Brain microvascular endothelial cell (primary cell): ENCODE data around the gene NF1.
A peak's percentile ranks its signal among the peaks of the same experiment; 100 is the strongest.
"Not testable (repeated sequence)": the region's sequence is repeated elsewhere in the genome, so short reads cannot be mapped to it uniquely, and the experiment has no call there.

Source experiments
- DNase-seq: peaks from one replicate; pipeline ENCODE4 v3.0.0-alpha.2; 2020
- H3K27ac ChIP-seq: fragments of 250-450 bp; sonication (Bioruptor Pico); 2 replicates; pipeline ENCODE4 v1.5.1; 2020; ENCODE audit warnings: mild to moderate bottlenecking, moderate library complexity
- H3K27me3 ChIP-seq: fragments of 250-450 bp; sonication (Bioruptor Pico); replicated peaks from 2 replicates; pipeline ENCODE4 v1.5.1; 2020; ENCODE audit warnings: mild to moderate bottlenecking
- H3K36me3 ChIP-seq: fragments of 250-450 bp; sonication (Bioruptor Pico); replicated peaks from 2 replicates; pipeline ENCODE4 v1.5.1; 2020; ENCODE audit warnings: mild to moderate bottlenecking
- H3K4me3 ChIP-seq: 2 replicates; pipeline ENCODE4 v1.5.1; 2011; ENCODE audit warnings: low read depth, mild to moderate bottlenecking, control low read depth, low read length, moderate library complexity
- in situ Hi-C: cut with HindIII; loops from 2 replicates; pipeline ENCODE4 v1.10.0; 2017; ENCODE audit warnings: low sequenced_read_pairs, low pct_ligation_motif_present
- TF ChIP-seq, protein P1 (sequence below): IDR thresholded peaks from 2 replicates; pipeline ENCODE4 v1.5.1; 2011; ENCODE audit warnings: low read depth, mild to moderate bottlenecking, moderate library complexity, low read length, control low read depth, inconsistent platforms; ENCODE audit errors: missing control alignments

NF1 gene

DNA sequence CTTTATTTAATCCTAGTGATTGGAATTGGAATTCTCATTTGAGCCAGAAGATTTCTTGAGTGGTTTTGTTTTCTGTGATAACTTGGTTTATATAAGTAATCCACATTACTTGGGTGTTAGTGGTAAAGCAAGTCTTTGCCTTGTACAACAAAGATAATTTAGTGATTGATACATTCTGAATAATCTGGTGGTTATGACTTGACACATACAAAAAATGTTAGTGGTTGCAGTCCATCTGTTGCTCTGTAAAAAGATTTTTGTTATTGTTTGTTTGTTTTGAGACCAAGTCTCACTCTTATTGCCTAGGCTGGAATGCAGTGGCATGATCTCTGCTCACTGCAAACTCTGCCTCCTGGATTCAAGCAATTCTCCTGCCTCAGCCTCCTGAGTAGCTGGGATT is 189.1 kb downstream of the NF1 start:
- DNase-seq: no peak
- in situ Hi-C loops: no loop called here
- Histone ChIP-seq H3K4me3 (no peak overlapping the region), H3K27ac (no peak overlapping the region), H3K27me3 (no peaks in the 10 kb centered on the region), H3K36me3 (no peaks in the 10 kb centered on the region)
- TF ChIP-seq, protein P1, sequence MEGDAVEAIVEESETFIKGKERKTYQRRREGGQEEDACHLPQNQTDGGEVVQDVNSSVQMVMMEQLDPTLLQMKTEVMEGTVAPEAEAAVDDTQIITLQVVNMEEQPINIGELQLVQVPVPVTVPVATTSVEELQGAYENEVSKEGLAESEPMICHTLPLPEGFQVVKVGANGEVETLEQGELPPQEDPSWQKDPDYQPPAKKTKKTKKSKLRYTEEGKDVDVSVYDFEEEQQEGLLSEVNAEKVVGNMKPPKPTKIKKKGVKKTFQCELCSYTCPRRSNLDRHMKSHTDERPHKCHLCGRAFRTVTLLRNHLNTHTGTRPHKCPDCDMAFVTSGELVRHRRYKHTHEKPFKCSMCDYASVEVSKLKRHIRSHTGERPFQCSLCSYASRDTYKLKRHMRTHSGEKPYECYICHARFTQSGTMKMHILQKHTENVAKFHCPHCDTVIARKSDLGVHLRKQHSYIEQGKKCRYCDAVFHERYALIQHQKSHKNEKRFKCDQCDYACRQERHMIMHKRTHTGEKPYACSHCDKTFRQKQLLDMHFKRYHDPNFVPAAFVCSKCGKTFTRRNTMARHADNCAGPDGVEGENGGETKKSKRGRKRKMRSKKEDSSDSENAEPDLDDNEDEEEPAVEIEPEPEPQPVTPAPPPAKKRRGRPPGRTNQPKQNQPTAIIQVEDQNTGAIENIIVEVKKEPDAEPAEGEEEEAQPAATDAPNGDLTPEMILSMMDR: no peak

DNA sequence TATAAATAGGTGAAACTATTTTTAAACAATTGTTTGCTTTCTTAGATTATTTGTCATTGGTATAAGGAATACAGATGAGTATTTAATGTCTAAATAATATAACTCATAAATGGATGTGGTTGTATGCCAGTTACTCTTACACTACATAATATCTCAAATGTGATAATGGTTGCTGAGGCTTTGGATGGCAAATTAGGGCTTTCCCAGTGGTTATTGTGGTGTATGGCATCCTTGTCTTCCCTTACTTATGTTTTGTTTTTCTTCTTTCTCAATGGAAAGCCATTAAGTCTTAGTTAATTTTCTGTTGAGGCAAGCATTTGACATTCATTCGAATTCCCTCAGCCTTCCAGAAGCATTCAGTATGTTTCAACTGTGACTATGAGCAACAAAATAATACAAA is 191.8 kb downstream of the NF1 start:
- no peak overlapping the region for H3K4me3 ChIP-seq
- TF ChIP-seq, protein P1: no peak
- H3K27ac ChIP-seq: no peak overlapping the region
- H3K36me3 ChIP-seq: no peaks in the 10 kb centered on the region
- no peak for DNase-seq
- H3K27me3 ChIP-seq: no peaks in the 10 kb centered on the region
- in situ Hi-C loops: no loop called here

DNA sequence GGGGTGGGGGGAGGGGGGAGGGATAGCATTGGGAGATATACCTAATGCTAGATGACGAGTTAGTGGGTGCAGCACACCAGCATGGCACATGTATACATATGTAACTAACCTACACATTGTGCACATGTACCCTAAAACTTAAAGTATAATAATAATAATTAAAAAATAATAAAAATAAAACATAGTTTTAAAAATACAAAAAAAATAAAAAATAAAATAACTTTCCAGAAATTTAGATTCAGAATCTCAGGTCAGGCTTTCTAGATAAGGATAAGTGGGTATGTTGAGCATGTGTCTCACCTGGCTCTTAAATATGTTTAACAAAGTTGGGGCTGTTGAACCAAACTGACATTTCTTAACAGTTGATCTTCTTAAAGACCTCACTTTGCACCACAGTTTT is 193.2 kb downstream of the NF1 start:
- H3K27me3 ChIP-seq, H3K4me3 ChIP-seq, H3K36me3 ChIP-seq, DNase-seq, H3K27ac ChIP-seq, in situ Hi-C loops: not testable (repeated sequence)

DNA sequence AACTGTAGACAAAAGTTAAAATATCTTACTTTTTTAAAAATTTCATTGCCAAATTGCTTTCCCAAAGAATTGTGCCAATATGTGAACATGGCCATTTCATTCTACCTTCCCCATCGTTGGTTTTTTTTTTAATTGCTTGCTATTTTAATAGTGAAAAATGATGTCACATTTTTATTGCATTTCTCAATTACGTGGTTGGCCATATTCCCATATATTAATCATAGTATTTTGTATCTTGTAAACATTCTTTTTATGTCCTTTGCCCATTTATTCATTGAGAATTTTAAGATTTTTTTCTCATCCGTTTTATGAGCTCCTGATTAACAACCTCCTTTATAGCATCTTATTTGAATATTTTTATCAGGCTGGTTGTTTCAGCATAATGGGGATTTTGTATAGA is 195.0 kb downstream of the NF1 start:
- no peak for DNase-seq
- TF ChIP-seq, protein P1: no peak
- in situ Hi-C loops: no loop called here

DNA sequence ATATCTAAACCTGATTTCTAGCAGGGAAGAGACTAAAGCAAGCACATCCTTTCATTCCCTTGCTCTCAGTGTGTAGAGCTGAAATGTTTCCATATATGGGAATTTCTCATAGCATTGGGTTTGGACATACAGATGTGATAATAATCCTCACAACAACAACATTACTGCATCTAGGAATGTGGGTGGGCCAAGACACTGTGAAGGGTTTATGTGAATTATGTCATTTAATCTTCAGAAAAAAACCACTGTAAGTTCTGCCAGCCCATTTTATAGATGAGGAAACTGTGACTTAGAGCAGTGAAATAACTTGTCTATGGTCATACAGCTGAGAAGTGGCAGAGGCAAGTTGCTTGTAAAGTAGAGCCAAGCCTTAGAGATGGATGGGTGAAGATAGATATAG is 197.0 kb downstream of the NF1 start:
- DNase-seq: peak; percentile 58
- in situ Hi-C loops: no loop called here
- Histone ChIP-seq H3K27me3 (no peaks in the 10 kb centered on the region), H3K4me3 (no peak overlapping the region), H3K36me3 (no peaks in the 10 kb centered on the region), H3K27ac (no peak overlapping the region)
- TF ChIP-seq, protein P1: no peak

More for the DNA sequence above, 195.0 kb downstream of the NF1 start:
- H3K27me3 ChIP-seq: no peaks in the 10 kb centered on the region
- H3K27ac ChIP-seq: no peak overlapping the region
- H3K36me3 ChIP-seq: no peaks in the 10 kb centered on the region
- H3K4me3 ChIP-seq: no peak overlapping the region

DNA sequence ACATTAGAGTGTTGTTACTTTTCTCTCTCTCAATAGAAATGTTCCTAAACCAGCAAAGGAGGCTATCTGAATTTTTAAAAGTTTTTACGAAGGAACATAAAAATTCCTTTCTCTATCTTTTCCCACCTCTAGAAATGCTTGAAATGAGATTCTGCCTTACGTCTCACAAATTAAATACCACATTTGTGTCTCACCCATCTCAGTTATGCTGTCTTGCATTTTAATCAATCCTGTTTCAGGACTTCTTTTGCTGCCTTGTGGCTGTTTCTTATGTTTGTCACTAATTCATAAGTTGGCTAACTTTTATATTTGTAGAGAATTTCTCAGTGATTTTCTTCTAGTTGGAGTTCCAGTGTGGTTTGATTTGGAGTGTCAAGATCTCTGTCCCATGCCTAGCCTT is 198.8 kb downstream of the NF1 start:
- in situ Hi-C loops: no loop called here
- DNase-seq: no peak
- Histone ChIP-seq H3K4me3 (no peak overlapping the region), H3K36me3 (no peaks in the 10 kb centered on the region), H3K27me3 (no peaks in the 10 kb centered on the region), H3K27ac (no peak overlapping the region)
- TF ChIP-seq, protein P1: no peak
